NB4 (cell line): ENCODE results near the gene KCNC1.

ENCODE experiments used
- DNase-seq: peaks from one replicate; pipeline ENCODE4 v3.0.0; 2010; ENCODE audit warnings: low read depth
- H3K4me3 ChIP-seq: one replicate; pipeline ENCODE4 v1.5.1; 2011; ENCODE audit warnings: mild to moderate bottlenecking, low read depth, low read length, moderate library complexity
- MYC ChIP-seq: IDR thresholded peaks from 2 replicates; pipeline ENCODE4 v1.6.1; 2011; ENCODE audit warnings: low read depth, low read length
- POLR2A ChIP-seq: IDR thresholded peaks from 2 replicates; pipeline ENCODE4 v1.6.1; 2011; ENCODE audit warnings: mild to moderate bottlenecking; ENCODE audit not compliant: insufficient read length; ENCODE audit errors: extremely low read depth
- TF ChIP-seq, protein P1 (sequence below): IDR thresholded peaks from one replicate; pipeline ENCODE4 v1.5.1; 2012; ENCODE audit warnings: low read depth, low read length
- TF ChIP-seq, protein P2 (sequence below): IDR thresholded peaks from 2 replicates; pipeline ENCODE4 v1.6.1; 2011; ENCODE audit warnings: low read depth, low read length

KCNC1 gene

DNA sequence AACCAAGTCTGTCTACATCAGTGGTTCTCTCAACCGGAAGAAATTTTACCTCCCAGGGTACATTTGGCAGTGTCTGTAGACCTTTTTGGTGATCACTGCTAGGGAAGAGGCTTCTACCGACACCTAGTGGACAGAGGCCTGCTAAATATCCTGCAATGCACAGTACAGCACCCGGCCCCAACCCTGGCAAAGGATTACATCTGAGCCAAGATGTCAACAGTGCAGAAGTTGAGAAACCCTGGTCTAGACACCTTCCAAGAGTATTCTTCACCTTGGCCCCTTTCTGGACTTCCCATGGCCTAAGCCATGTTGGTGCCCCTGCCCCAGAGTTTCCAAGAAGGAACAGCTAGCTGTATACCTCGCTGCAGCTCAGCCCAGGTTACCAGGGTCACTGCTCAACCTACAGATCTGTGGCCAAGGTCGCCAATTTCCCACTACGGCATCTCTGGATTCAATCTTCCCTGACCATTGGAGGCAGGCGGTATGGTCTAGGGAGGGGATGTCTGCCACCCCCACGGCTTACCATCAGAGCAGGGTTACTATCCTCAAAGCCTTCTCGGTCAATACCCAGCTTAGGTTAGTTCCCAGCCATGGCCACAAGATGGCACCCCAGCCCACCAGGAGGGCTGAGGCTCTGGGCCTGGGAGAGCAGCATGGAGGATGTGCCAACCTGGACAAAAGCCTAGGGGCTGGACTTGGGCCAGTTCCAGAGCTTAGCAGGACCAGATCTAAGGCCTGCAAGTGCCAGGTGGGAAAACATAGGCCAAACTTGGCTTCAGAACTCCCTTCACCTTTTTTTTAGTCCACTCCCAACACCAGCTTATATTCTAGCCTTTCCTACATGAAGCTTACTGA is 3.7 kb upstream of the KCNC1 start:
- DNase-seq, result peak; percentile 73
- TF ChIP-seq, protein P1, sequence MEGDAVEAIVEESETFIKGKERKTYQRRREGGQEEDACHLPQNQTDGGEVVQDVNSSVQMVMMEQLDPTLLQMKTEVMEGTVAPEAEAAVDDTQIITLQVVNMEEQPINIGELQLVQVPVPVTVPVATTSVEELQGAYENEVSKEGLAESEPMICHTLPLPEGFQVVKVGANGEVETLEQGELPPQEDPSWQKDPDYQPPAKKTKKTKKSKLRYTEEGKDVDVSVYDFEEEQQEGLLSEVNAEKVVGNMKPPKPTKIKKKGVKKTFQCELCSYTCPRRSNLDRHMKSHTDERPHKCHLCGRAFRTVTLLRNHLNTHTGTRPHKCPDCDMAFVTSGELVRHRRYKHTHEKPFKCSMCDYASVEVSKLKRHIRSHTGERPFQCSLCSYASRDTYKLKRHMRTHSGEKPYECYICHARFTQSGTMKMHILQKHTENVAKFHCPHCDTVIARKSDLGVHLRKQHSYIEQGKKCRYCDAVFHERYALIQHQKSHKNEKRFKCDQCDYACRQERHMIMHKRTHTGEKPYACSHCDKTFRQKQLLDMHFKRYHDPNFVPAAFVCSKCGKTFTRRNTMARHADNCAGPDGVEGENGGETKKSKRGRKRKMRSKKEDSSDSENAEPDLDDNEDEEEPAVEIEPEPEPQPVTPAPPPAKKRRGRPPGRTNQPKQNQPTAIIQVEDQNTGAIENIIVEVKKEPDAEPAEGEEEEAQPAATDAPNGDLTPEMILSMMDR, result peak; percentile 86
- no peak for TF ChIP-seq POLR2A
- TF ChIP-seq MYC, result no peak; the same call in 1 of the 2 replicates
- H3K4me3 ChIP-seq, result no peak overlapping the region

- no peak for DNase-seq
- no peak for TF ChIP-seq MYC
- no peak for TF ChIP-seq POLR2A
- TF ChIP-seq, protein P2, sequence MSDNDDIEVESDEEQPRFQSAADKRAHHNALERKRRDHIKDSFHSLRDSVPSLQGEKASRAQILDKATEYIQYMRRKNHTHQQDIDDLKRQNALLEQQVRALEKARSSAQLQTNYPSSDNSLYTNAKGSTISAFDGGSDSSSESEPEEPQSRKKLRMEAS, result no peak
- TF ChIP-seq, protein P1, result no peak
- no peak overlapping the region for H3K4me3 ChIP-seq
These were observed 1.3 kb upstream of the KCNC1 start for GRCh38 chr11:17733261-17733660.

GRCh38 chr11:17734986-17735817 is 621 bp downstream of the KCNC1 start:
- no peak overlapping the region for H3K4me3 ChIP-seq
- TF ChIP-seq, protein P2, result no peak
- TF ChIP-seq, protein P1, result no peak
- no peak for TF ChIP-seq MYC
- TF ChIP-seq POLR2A, result no peak
- DNase-seq, result peak; percentile 64

DNA sequence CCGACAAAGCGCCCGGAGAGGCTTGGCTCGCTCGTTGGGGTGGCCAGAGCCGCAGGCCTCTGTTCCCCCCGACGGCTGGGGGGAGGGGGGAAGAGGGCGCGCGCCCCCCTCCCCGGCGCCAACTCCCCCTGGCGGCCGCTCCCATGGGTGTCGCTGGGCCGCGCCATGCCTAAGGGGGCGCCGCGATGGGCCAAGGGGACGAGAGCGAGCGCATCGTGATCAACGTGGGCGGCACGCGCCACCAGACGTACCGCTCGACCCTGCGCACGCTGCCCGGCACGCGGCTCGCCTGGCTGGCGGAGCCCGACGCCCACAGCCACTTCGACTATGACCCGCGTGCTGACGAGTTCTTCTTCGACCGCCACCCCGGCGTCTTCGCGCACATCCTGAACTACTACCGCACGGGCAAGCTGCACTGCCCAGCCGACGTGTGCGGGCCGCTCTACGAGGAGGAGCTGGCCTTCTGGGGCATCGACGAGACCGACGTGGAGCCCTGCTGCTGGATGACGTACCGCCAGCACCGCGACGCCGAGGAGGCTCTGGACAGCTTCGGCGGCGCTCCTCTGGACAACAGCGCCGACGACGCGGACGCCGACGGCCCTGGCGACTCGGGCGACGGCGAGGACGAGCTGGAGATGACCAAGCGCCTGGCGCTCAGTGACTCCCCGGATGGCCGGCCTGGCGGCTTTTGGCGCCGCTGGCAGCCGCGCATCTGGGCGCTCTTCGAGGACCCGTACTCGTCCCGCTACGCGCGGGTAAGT is 1.4 kb downstream of the KCNC1 start:
- TF ChIP-seq POLR2A, result no peak
- TF ChIP-seq, protein P1, result no peak
- TF ChIP-seq MYC, result no peak
- TF ChIP-seq, protein P2, result no peak
- no peak overlapping the region for H3K4me3 ChIP-seq
- DNase-seq, result no peak

GRCh38 chr11:17736579-17736893 is 2.0 kb downstream of the KCNC1 start:
- no peak for DNase-seq
- TF ChIP-seq, protein P1, result no peak
- TF ChIP-seq MYC, result no peak
- no peak for TF ChIP-seq POLR2A
- TF ChIP-seq, protein P2, result no peak
- H3K4me3 ChIP-seq, result no peak overlapping the region
